Activated naive CD4-positive, alpha-beta T cell treated with anti-CD3 and anti-CD28 coated beads, Interleukin-2, amount 50 U/mL, for 16 hours (primary cell): ENCODE measurements around the gene PPFIBP1.
"Not testable (repeated sequence)": the region's sequence is repeated elsewhere in the genome, so short reads cannot be mapped to it uniquely, and the experiment has no call there.

Experiments used
- DNase-seq: peaks from one replicate; pipeline ENCODE4 v3.0.0-alpha.2; 2020

PPFIBP1 gene

GRCh38 chr12:27572486-27573255 lies 48.7 kb downstream of the PPFIBP1 start:
- no peak for DNase-seq

- DNase-seq, result no peak
These were observed 50.0 kb downstream of the PPFIBP1 start for GRCh38 chr12:27573972-27574371.

GRCh38 chr12:27575090-27575761 lies 51.2 kb downstream of the PPFIBP1 start:
- DNase-seq, result no peak

GRCh38 chr12:27575762-27576118 lies 51.7 kb downstream of the PPFIBP1 start:
- no peak for DNase-seq

GRCh38 chr12:27576667-27577347 lies 52.8 kb downstream of the PPFIBP1 start:
- no peak for DNase-seq

- DNase-seq, result no peak
These were observed 53.7 kb downstream of the PPFIBP1 start for GRCh38 chr12:27577688-27578087.

- DNase-seq, result no peak
These were observed 54.8 kb downstream of the PPFIBP1 start for GRCh38 chr12:27578689-27579372.

GRCh38 chr12:27580561-27581330 lies 56.7 kb downstream of the PPFIBP1 start:
- DNase-seq, result no peak

- DNase-seq, result not testable (repeated sequence)
These were observed 57.3 kb downstream of the PPFIBP1 start for GRCh38 chr12:27581331-27581671.

GRCh38 chr12:27581833-27582232 lies 57.8 kb downstream of the PPFIBP1 start:
- not testable (repeated sequence) for DNase-seq

GRCh38 chr12:27582445-27582844 lies 58.4 kb downstream of the PPFIBP1 start:
- DNase-seq, result not testable (repeated sequence)

- DNase-seq, result no peak
These were observed 59.2 kb downstream of the PPFIBP1 start for GRCh38 chr12:27583057-27583797.

GRCh38 chr12:27583981-27584380 lies 60.0 kb downstream of the PPFIBP1 start:
- no peak for DNase-seq

- no peak for DNase-seq
These were observed 61.8 kb downstream of the PPFIBP1 start for GRCh38 chr12:27585739-27586265.

- not testable (repeated sequence) for DNase-seq
These were observed 64.2 kb downstream of the PPFIBP1 start for GRCh38 chr12:27588075-27588730.

- DNase-seq, result no peak
These were observed 64.8 kb downstream of the PPFIBP1 start for GRCh38 chr12:27588776-27589175.

- DNase-seq, result no peak
These were observed 65.4 kb downstream of the PPFIBP1 start for GRCh38 chr12:27589419-27589818.

- not testable (repeated sequence) for DNase-seq
These were observed 67.7 kb downstream of the PPFIBP1 start for GRCh38 chr12:27591698-27592097.

- no peak for DNase-seq
These were observed 68.5 kb downstream of the PPFIBP1 start for GRCh38 chr12:27592548-27592947.

- no peak for DNase-seq
These were observed 69.3 kb downstream of the PPFIBP1 start for GRCh38 chr12:27593266-27593665.

- DNase-seq, result no peak
These were observed 71.2 kb downstream of the PPFIBP1 start for GRCh38 chr12:27595231-27595642.
